GM18499 (cell line): ENCODE measurements around the gene C21orf91.
A peak's percentile ranks its signal among the peaks of the same experiment; 100 is the strongest.

ENCODE experiments used
- ATAC-seq: cut with Tn5 transposase; IDR thresholded peaks from one replicate; pipeline ENCODE4 v1.9.1; 2021; ENCODE audit warnings: moderate number of reproducible peaks; ENCODE audit not compliant: insufficient read depth, unreplicated experiment

Gene C21orf91

DNA sequence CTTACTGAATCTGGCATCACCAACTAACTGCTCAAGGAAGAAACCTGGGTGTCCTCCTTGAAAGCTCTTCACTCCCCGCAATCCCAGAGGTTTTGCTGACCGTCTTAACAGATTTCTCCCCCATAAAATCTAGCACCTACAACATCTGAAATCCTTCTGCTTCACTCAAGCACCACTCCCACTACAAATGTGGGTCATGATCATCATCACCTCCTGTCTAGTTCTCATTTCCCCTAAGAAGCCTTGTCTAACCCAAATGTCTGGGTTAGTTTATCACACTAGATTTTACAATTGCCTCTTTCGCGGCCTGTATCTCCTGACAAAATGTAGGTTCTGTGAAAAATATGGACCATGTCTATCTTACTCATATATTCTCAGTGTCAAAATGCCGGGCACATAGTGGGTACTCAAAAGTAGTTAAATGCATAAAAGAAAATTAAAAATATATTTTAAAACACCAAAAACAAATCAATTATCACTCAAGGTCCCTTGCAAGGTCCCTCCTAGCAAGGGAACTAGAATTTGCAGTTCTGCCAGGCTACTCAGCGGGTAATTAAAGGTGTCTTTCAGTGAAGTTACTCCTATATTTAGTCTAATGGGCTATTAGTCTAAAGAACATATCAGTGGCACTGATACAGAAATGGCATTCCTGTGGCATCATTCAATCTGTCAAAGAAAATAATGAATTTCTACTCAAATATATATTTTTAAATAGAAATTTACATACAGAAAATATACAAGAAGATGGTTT lies 19.6 kb downstream of the C21orf91 start:
- ATAC-seq = no peak

DNA sequence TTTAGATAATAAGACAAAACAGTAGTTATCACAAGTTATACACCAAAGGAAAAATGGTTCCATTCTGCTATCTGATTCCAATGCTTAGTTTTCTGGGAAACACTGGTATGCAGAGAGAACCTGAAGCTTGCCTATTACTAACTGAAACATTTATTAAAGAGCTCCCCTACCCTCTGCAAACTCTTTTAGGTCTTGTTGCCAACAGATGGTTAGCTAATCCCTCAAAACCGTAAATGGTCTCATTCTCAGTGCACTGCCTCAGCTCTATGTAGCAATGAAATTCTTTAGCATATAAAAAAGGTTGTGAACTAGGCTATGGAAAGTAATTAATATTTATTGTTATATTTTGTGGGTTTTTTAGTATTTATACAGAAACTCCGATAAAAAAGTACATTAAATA lies 20.4 kb downstream of the C21orf91 start:
- ATAC-seq = no peak

DNA sequence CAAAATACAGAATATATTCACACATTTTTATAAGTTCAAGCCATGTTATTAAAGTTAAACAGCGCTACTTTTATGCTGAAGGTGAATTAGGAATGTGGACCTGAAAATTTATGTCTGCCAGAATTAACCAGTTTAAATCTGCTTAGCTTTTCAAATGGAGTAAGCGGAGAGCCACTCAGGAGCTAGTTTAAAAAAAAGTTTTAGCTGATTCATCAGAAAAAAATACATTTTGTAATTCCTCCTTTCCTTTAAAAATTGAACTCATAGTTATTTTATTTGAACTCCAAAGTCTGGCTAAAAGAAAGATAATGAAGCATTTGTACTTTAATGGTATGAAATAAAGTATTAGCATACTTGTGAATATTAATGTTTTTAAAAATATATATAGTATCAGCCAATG lies 21.2 kb downstream of the C21orf91 start:
- no peak for ATAC-seq

DNA sequence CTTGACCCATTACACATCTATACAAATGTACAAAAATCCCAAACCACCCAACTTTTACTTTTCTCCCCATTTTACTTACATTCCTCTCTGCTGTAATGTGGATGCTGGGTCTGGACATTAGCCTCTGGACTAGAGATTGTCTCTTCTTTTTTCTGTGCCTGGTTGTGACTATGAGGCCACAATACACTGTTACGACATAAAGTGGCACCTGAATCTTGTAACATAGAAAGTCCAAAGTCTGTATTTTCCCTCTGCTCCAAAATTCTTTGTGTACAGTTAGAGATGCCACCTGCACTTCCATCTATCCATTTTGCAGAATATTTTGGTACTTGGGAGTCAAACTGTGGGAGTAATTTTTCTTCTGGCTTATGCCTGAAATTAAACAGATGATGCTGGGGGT lies 22.7 kb downstream of the C21orf91 start:
- ATAC-seq = no peak

DNA sequence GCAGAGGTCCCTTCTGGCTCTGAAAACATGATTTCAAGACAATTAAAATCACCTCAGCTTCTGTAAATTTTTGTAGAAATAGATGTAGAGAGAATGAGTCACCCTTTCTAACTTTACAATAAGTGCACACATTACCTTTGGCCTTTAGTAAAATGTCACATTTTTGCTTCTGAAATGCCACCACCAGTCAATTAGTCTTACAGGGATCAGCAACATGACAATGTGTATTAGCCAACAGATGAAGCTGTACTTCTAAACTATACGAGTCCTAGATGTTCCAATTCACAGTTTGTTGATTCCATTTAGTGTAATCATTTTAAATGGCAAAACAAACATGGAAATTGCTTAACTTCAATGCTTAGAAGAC lies 23.1 kb downstream of the C21orf91 start:
- ATAC-seq = no peak

DNA sequence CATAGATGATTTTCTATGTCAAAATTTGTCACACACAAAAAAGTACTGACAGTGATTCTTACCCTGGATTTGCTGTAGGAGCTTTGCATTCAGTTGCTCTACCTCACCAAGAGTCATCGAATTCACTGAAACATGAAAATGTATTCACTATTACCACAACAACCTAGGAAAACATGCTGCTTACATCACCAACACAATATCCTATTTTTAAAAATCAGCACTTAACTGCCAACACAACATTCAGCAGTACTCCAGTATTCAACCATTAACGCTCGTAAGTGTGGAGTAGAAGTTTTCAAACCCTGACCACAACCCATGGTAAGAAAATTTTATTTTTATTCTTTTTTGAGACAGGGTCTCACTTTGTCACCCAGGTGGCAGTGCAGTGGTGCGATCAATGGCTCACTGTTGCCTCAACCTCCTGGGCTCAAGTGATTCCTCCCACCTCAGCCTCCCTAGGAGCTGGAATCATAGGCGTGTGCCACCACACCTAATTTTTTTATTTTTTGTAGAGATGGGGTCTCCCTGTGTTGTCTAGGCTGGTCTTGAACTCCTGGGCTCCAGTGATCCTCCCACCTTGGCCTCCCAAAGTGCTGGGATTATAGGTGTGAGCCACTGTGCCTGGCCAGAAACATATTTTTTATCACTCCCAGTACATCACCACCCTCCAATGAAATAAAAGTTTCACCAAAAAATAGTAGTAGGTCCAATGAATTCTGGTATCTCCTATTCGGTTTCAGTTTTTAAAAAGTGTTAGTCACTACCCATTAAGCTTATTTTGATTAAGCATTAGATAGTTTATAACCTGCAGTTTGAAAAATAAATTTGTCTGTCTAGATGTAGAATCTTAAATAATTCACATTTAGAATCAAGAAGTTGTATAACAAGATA lies 23.8 kb downstream of the C21orf91 start:
- ATAC-seq = no peak

DNA sequence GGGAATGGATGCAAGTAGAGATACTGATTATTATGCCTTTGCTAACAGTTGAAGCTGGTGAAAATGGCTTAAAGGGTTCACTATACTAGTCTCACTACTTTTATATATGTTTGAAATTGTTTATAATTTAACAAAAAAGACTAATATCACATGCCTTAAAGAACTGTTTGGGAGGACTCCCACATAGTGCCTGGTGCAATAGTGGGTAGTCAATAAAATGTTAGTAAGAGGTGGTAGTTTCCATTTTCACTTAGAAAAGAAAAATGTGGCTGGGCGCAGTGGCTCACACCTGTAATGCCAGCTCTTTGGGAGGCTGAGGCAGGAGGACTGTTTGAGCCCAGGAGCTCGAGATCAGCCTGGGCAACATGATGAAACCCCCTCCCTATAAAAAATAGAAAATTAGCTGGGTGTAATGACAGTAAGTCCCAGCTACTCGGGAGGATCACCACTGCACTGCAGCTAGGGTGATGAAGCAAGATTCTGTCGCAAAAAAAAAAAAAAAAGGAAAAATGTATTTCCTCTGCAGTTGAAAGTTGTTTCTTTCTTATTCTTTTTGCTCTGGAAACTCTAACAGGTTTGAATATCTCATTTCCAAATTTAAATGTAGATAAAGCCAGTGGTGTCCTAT lies 24.5 kb downstream of the C21orf91 start:
- no peak for ATAC-seq

DNA sequence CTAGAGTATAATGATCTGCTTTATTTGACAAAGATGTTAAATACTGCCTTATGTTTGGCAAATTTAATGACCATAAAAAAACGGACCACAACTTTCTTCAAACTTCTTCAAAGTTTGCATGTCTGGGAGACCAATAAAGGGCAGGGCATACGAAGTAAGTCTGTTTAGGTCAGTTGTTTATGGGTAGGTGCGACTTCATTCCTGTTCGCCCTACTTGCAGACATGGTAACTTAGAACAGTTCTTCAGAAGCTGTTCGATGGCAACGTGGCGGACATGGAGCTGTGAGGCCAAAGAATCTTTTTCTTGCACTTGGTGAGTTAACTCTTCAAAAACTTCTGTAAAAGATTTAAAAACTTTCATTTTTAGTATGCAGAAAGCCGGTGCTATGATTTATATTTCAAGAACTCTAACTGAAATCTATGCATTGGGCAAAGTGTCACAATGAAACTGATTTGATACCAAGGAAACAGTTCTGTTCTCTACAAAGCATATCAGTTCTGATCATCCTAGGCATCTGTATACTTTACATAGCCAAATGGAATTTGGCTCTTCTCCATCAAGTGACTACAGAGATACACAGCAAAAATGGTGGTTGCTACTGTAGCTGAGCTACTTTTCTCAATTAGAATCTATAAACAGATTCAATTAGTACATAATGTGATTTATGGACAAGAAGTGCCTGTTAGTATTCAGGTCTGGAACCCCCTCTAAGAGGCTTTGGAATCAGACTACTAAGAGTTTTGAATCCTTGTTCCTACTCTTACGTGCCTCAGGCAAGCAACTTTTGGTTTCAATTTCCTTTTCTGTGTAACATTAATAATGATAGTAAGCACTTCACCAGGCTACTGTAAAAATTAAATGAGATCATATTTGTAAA lies 25.7 kb downstream of the C21orf91 start:
- peak; percentile 64 for ATAC-seq

DNA sequence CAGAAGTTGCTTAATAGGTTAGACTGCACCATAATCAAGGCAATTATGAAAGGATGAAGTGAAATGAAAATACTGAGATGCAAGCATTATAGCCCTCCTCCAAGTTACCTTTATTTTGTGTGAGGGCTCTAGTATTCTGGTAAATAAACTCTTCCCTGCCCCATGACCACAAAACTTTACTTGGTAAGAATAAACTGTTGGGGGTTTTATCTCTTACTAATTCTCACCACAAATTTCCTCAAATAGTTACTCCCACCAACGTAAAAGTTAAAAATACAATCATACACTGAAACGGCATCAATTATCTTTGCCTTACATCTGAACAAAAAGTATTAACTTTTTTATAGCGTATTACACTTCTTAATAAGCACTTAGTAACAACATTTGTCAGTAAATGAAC lies 29.5 kb downstream of the C21orf91 start:
- ATAC-seq = no peak

DNA sequence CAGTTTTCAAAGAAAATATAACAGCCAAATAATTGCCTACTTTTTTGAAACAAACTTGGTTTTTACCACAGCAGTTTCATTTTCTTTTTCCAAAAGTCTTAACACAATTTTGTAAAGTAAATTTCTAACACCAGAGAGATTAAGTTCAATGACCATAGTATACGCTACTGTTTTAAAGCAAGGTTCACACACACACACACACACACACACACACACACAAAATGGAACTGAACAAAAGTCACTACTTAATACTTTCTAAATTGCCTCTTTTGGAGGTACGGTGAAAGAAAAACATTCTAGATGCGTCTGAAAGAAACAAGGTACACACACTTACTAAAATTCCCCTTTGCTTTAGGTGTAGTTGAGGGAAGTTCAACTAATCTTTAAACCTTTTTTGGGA lies 30.1 kb downstream of the C21orf91 start:
- no peak for ATAC-seq

DNA sequence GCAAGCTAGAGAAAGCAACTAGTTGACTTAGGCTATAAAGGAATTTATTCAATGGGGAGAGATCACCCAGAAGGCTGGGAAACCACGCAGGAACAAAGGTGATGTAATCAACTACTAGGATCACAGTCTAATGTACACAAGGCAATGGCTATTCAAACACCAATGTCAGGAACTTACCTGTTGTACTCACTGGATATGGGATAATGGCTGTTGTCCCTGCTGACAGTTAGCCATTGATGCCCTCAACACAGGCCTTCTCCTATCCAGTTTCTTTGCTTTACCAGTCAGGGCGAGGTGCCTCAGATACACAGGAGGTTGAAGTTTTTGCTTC lies 32.3 kb downstream of the C21orf91 start:
- ATAC-seq = no peak

DNA sequence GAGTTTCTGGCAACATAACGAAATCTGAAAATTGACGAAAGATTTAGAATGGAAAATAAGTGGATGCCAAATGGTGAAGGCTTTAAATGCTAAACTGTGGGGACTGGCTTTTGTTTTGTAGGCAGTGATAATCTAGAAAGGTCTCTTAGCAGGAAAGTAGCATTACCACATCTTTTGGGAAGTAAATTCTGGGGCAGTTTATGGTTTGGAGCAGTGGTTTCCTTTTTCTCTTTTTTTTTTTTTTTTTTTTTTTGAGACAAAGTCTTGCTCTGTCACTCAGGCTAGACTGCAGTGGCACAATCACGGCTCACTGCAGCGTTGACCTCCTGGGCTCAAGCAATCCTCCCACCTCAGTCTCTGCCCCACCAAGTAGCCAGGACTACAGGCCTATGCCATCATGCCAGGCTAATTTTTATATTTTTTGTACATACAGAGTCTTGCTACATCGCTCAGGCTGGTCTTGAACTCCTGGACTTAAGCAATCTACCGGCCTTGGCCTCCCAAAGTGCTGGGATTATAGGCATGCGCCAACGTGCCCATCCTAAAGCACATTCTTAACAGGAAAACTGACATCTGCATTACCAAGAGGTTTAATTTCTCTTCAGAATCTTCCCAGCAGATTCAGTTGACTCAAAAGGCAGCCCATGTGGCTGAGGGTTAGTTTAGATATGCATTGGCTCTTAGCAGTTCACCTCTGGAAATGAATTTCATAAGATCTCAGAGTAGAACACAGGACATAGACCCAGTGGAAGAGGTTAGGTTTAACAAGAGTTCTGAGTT lies 32.9 kb downstream of the C21orf91 start:
- ATAC-seq = no peak

DNA sequence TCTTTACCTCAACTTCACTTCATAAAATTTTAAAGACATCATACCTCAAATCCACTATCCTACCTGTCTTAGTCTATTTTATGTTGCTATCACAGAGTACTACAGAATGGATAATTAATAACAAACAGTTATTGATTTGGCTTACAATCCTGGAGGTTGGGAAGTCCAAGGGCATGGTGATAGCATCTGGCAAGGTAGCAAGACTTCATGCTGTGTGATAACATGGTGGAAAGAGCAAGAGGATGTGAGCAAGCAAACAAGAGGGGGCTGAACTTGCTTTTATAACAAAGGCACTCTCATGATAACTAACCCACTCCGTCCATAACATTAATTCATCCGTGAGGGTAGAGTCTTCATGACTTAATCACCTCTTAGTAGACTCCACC lies 33.8 kb downstream of the C21orf91 start:
- no peak for ATAC-seq

DNA sequence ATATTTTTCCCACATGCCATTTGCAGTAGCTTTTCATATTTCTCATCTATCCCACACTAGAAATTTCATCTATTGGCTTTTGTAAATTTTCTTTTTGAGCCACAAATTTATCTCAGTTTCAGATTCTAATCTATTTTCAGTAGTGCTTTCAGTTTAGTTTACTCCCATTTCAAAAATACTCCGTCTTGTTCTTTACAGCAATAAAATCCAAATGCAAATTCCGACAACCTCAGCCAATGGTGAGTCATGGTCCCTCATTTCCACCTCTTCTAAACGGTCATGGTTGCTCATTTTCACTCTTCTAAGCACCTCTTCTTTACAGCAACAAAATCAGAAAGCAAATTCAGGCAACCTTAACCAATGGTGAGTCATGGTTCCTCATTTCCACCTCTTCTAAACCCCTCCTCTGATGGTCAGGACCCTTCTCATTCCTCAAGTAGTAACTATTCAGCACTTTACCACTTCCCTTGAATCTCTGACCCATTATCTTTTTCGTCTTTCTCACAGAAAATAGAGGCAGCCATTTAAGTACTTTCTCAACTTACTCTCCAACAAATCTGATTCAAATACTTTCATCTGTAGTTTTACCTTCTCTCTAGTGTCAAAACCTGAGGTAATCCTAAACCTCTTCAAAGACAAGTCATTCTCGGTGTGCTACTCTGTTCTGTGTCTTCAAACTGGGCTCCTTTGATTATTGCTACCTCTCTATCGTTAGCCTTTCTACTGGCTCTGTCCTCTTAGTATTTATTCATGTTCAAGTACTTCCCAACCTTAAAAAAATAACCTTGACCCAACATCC lies 34.4 kb downstream of the C21orf91 start:
- peak; percentile 48 for ATAC-seq

DNA sequence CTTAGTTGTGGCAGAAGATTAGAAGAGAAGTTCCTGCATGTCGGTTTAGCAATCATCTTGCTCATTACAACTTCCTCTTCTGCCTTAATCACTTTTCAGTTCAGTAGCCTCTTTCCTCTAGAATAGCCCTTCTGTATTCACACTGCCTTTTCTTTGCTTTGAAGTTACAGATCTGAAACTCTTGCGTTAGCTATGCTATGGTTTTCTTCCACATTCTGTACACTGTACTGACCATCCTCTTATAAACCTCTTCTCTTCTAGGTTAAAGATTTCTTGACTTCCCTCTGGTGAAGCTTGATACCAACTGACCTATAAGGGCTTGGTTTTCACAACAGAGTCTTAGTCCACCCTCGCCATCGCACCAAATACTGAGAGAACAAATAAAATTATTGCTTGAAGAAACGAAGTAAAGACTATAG lies 35.0 kb downstream of the C21orf91 start:
- peak; percentile 47 for ATAC-seq

DNA sequence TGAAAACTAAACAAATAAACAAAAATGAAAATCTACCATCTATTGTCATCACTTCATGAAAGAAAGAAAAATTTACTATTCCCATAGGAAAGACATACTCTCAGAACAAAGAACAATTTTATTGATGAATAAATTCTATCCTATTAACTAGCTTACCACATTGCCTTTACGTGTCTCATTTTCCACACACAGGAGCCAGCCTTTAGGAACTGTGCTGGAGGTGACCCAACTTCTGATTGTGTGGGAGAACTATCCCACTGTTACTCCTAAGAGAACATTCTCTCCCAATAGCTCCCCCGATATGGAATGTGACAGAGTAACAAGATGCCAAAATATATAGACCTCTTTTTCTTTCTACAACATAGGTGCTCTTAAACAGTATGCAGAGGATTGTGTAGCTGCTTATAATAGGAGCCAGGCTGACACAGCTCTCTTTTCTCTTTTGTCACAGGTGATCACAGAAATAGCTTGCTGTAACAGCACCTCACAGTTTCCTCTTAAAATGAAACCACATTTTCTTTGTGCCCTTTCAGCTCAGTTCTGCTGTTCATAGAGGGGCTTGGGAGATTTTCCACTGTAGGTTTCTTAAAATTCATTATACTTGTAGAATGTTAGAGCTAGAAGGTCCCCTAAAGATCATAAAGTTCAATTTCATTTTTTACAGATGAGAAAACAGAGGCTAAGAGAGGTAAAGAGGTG lies 35.5 kb downstream of the C21orf91 start:
- ATAC-seq = peak; percentile 16

DNA sequence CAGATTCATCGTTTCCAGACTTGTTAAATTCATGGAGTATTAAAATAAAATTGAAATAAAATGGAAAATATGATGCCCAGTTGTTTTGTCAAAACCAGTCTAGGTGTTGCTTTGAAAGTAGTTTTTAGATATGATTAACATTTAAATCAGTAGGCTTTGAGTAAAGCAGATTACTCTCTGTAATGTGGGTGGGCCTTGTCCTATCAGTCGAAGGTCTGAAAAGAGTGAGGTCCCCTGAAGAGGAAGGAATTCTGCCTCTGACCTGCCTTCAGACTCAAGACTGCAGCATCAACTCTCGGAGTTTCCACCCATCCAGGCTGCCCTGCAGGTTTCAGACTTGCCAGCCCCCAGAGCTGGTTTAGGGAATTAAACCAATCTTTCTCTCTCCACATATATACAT lies 36.2 kb downstream of the C21orf91 start:
- no peak for ATAC-seq

DNA sequence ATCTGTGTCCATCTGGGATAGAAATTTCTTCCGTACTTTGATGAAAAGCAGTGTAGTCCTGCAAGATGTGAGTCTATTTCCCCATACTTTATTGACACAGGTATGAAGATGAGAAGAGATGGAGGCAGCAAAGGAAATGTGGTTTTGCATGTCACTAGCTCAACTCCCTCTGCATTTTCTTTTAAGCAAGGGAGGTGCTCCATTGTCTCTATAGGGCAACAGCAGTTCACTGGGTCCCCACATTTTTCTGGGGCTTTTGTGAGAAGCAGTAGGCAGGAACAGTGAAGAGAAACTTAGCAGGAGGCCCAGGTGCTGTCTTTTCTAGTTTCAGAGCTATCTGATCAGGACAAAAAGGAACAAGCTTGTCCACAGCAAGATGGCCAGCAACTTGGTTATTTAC lies 37.1 kb downstream of the C21orf91 start:
- ATAC-seq = no peak
